IMR-90 (cell line): Measurements from ENCODE around the gene STXBP2. TPM values are rescaled to one million over a fixed set of nuclear protein-coding genes. Genes with fewer than 3 reads are reported as not detected.

Experiments used
- ATAC-seq: fragments of 200-7000 bp; cut with Tn5 transposase; 2 replicates; pipeline ENCODE4 v1.9.1; 2020; ENCODE audit warnings: low read depth, mild to moderate bottlenecking, moderate library complexity
- BruUV-seq: library from RNA; stranded (reverse); fragments of 400-500 nt; replicated peaks from 2 replicates; lab custom pipeline; 2021; lab: Mats Ljungman, UMichigan
- CTCF ChIA-PET: fragments of 300-600 bp; formaldehyde crosslinking; extraction: SDS; loops from one replicate; lab custom pipeline; 2021; ENCODE audit warnings: antibody characterized with exemption; lab: Yijun Ruan, JAX
- POLR2A ChIA-PET: fragments of 300-600 bp; sonication (Branson Sonifier 250); formaldehyde crosslinking; loops from one replicate; lab custom pipeline; 2022; ENCODE audit warnings: antibody characterized with exemption; ENCODE audit not compliant: unreplicated experiment; lab: Charles Lee
- DNase-seq: peaks from one replicate; pipeline ENCODE4 v3.0.0; 2013
- H2AFZ ChIP-seq: replicated peaks from 2 replicates; pipeline ENCODE3; 2013; ENCODE audit warnings: low read length, mild to moderate bottlenecking; ENCODE audit not compliant: poor library complexity
- H2AK5ac ChIP-seq: 2 replicates; pipeline ENCODE4 v1.6.1; 2013; ENCODE audit warnings: low read depth, low read length, inconsistent platforms
- H2AK9ac ChIP-seq: replicated peaks from 2 replicates; pipeline ENCODE3; 2013; ENCODE audit warnings: mild to moderate bottlenecking, low read depth, low read length, moderate library complexity; ENCODE audit not compliant: poor library complexity
- H2BK120ac ChIP-seq: 2 replicates; pipeline ENCODE4 v1.6.1; 2013; ENCODE audit warnings: low read depth, low read length, inconsistent platforms
- H2BK15ac ChIP-seq: 3 replicates; pipeline ENCODE4 v1.6.1; 2013; ENCODE audit warnings: low read depth, low read length, inconsistent platforms
- H2BK20ac ChIP-seq: 2 replicates; pipeline ENCODE4 v1.6.1; 2013; ENCODE audit warnings: low read depth, mild to moderate bottlenecking, inconsistent platforms, low read length, moderate library complexity
- H2BK5ac ChIP-seq: 2 replicates; pipeline ENCODE4 v1.6.1; 2013; ENCODE audit warnings: mild to moderate bottlenecking, low read depth, low read length, inconsistent platforms; ENCODE audit not compliant: poor library complexity, severe bottlenecking
- H3K14ac ChIP-seq: replicated peaks from 2 replicates; pipeline ENCODE4 v1.6.1; 2013; ENCODE audit warnings: low read depth, low read length, inconsistent platforms
- H3K18ac ChIP-seq: 2 replicates; pipeline ENCODE4 v1.6.1; 2013; ENCODE audit warnings: low read depth, low read length, control low read depth
- H3K23ac ChIP-seq: 2 replicates; pipeline ENCODE4 v1.6.1; 2013; ENCODE audit warnings: low read depth, low read length, inconsistent platforms
- H3K27ac ChIP-seq: 2 replicates; pipeline ENCODE4 v1.5.1; 2013; ENCODE audit warnings: mild to moderate bottlenecking, control low read depth, low read length; ENCODE audit not compliant: insufficient read depth
- H3K27me3 ChIP-seq: 2 replicates; pipeline ENCODE4 v1.6.1; 2013; ENCODE audit warnings: low read length; ENCODE audit not compliant: control insufficient read depth, insufficient read depth
- H3K36me3 ChIP-seq: 2 replicates; pipeline ENCODE4 v1.6.1; 2013; ENCODE audit warnings: low read length, mixed read lengths; ENCODE audit not compliant: control insufficient read depth, insufficient read depth
- H3K4ac ChIP-seq: 2 replicates; pipeline ENCODE4 v1.6.1; 2013; ENCODE audit warnings: low read depth, low read length, inconsistent platforms
- H3K4me1 ChIP-seq: 2 replicates; pipeline ENCODE4 v1.6.1; 2013; ENCODE audit warnings: low read length, mixed read lengths; ENCODE audit not compliant: control insufficient read depth, insufficient read depth
- H3K4me2 ChIP-seq: 2 replicates; pipeline ENCODE4 v1.6.1; 2013; ENCODE audit warnings: low read depth, mild to moderate bottlenecking, control low read depth, low read length, moderate library complexity
- H3K4me3 ChIP-seq: 2 replicates; pipeline ENCODE4 v1.5.1; 2013; ENCODE audit warnings: low read depth, mild to moderate bottlenecking, control low read depth, low read length, moderate library complexity; ENCODE audit not compliant: insufficient read depth
- H3K56ac ChIP-seq: 2 replicates; pipeline ENCODE4 v1.6.1; 2013; ENCODE audit warnings: low read length, inconsistent platforms; ENCODE audit not compliant: insufficient read depth; ENCODE audit errors: extremely low read depth
- H3K79me1 ChIP-seq, 2 experiments: 2 replicates each; pipeline ENCODE4 v1.6.1; 2013; ENCODE audit warnings: low read length in 2 of 2, inconsistent platforms in 1 of 2, low read depth in 1 of 2
- H3K9ac ChIP-seq: 2 replicates; pipeline ENCODE4 v1.6.1; 2013; ENCODE audit warnings: low read depth, low read length, control low read depth
- H3K9me1 ChIP-seq: 2 replicates; pipeline ENCODE4 v1.6.1; 2013; ENCODE audit warnings: low read length, inconsistent platforms; ENCODE audit not compliant: insufficient read depth
- H3K9me3 ChIP-seq: 2 replicates; pipeline ENCODE4 v1.6.1; 2013; ENCODE audit warnings: low read length; ENCODE audit not compliant: control insufficient read depth, insufficient read depth
- H4K20me1 ChIP-seq: 2 replicates; pipeline ENCODE4 v1.6.1; 2013; ENCODE audit warnings: low read length, inconsistent platforms; ENCODE audit not compliant: insufficient read depth
- H4K5ac ChIP-seq: 2 replicates; pipeline ENCODE4 v1.6.1; 2013; ENCODE audit warnings: mild to moderate bottlenecking, low read depth, low read length, control low read depth
- H4K8ac ChIP-seq, 2 experiments: 2 replicates each; pipeline ENCODE4 v1.6.1; 2013; ENCODE audit warnings: low read depth in 2 of 2, low read length in 2 of 2, control low read depth in 1 of 2, inconsistent platforms in 1 of 2
- H4K91ac ChIP-seq: 2 replicates; pipeline ENCODE4 v1.6.1; 2013; ENCODE audit warnings: low read depth, low read length, inconsistent platforms; ENCODE audit not compliant: insufficient read depth
- CEBPB ChIP-seq: IDR thresholded peaks from 2 replicates; pipeline ENCODE4 v1.6.1; 2012; ENCODE audit warnings: low read depth, low read length, improper control_type of control experiment
- CHD1 ChIP-seq: IDR thresholded peaks from 2 replicates; pipeline ENCODE4 v1.6.1; 2012; ENCODE audit warnings: low read depth, low read length, improper control_type of control experiment
- WGBS, 2 experiments: methylation state at CpG; one replicate each; pipeline versions ENCODE4 v1.1.5 to v1.1.7; 2013; ENCODE audit warnings: missing lambda C conversion rate in 2 of 2; ENCODE audit not compliant: insufficient read length in 1 of 2; ENCODE audit errors: extremely low coverage in 2 of 2; 5-methylcytosine and 5-hydroxymethylcytosine counted together
- dilution Hi-C: fragments of 300-500 bp; cut with HindIII; formaldehyde crosslinking; loops from one replicate; pipeline ENCODE4 v1.14.3; 2018; ENCODE audit warnings: low sequenced_read_pairs; ENCODE audit not compliant: unreplicated experiment
- in situ Hi-C: fragments of 300-500 bp; cut with MboI; formaldehyde crosslinking; loops from 3 replicates; pipeline ENCODE4 v1.14.3; 2019; ENCODE audit warnings: low sequenced_read_pairs, inconsistent platforms, mixed read lengths
- intact Hi-C: fragments of 100-400 bp; cut with micrococcal nuclease; formaldehyde crosslinking; loops from 2 replicates; pipeline ENCODE4 v1.10.0; 2022
- polyA plus RNA-seq, 3 experiments: library from polyadenylated mRNA; depleted of rRNA; stranded (reverse); fragments of >200 nt; gene quantifications; 2 replicates each; pipeline ENCODE4 v1.2.3, GENCODE V29; 2012; ENCODE audit warnings: low replicate concordance in 1 of 3
- total RNA-seq: library from RNA; depleted of rRNA; stranded (reverse); fragments of >200 nt; gene quantifications from 2 replicates; pipeline ENCODE4 v1.2.3, GENCODE V29; 2012

STXBP2 gene
- total and polyA plus RNA-seq, 2 of the 4 experiments (the other 2 are of a cell fraction): 3.9 to 12.6 TPM

- no peak overlapping the region for H2BK15ac ChIP-seq
- H3K4me2 ChIP-seq: no peak overlapping the region
- DNase-seq: no peak
- intact Hi-C loops (no loop called here), in situ Hi-C loops (no loop called here), dilution Hi-C loops (no loop called here)
- H4K91ac ChIP-seq: no peak overlapping the region
- no peak overlapping the region for H2AFZ ChIP-seq
- no peak overlapping the region for H3K18ac ChIP-seq
- CTCF ChIA-PET: no interaction called here
- H2AK9ac ChIP-seq: peak overlapping the region; percentile 16
- H3K23ac ChIP-seq: no peak overlapping the region
- no peak overlapping the region for H3K9ac ChIP-seq
- H3K27me3 ChIP-seq: no peaks in the 10 kb centered on the region
- H2BK20ac ChIP-seq: no peak overlapping the region
- no peak overlapping the region for H2BK120ac ChIP-seq
- H4K5ac ChIP-seq: no peak overlapping the region
- no peak overlapping the region for H2AK5ac ChIP-seq
- POLR2A ChIA-PET: no interaction called here
- H2BK5ac ChIP-seq: no peak overlapping the region
- H3K4ac ChIP-seq: no peak overlapping the region
- no peaks in the 10 kb centered on the region for H3K9me3 ChIP-seq
- no peak overlapping the region for H3K27ac ChIP-seq
- H3K9me1 ChIP-seq: no peaks in the 10 kb centered on the region
- H3K79me1 ChIP-seq: no peaks in the 10 kb centered on the region
- no peak overlapping the region for H3K4me3 ChIP-seq
- WGBS, 2 experiments: 92% methylated on average over 17 of the region's 28 CpGs; no CpG with 5 or more reads in 1 of the 2 experiments
- no peaks in the 10 kb centered on the region for H4K20me1 ChIP-seq
- BruUV-seq: no TSS peak
- no peak overlapping the region for H3K56ac ChIP-seq
- H3K14ac ChIP-seq: no peak overlapping the region
- H3K36me3 ChIP-seq: peaks cover 42% of the 10 kb centered on the region
- H3K4me1 ChIP-seq: no peaks in the 10 kb centered on the region
- H4K8ac ChIP-seq: no peak overlapping the region
- no peak for ATAC-seq
- TF ChIP-seq CHD1 (no peak), CEBPB (no peak)
These were observed 19.2 kb upstream of the STXBP2 start for GRCh38 chr19:7617735-7618134.
